Left cardiac atrium (tissue), 4 donors: ENCODE data around the gene MCHR2. TPM values are rescaled to one million over a fixed set of nuclear protein-coding genes. Genes with fewer than 3 reads are reported as not detected.
"Not testable (repeated sequence)": the region's sequence is repeated elsewhere in the genome, so short reads cannot be mapped to it uniquely, and the experiment has no call there.

ENCODE experiments used
- ATAC-seq, 2 donors: fragments of 200-7000 bp; cut with Tn5 transposase; one replicate each; pipeline ENCODE4 v1.9.1; 2020; ENCODE audit warnings: mild to moderate bottlenecking in 2 of 2, moderate library complexity in 2 of 2
- DNase-seq: peaks from one replicate; pipeline ENCODE4 v3.0.0-alpha.2; 2020
- intact Hi-C, 2 donors: fragments of 100-400 bp; cut with DNase I; formaldehyde crosslinking; loops; one replicate each; pipeline versions ENCODE4 v1.14.1 to v1.15.1; 2022 to 2023
- long read RNA-seq: library from polyadenylated mRNA; unstranded; transcript quantifications from one replicate; pipeline ENCODE4 v2.0.0, GENCODE V29; 2021
- total RNA-seq, 2 donors: library from RNA; stranded (reverse); fragmentation: NEBNext Ultra II Directional; extraction: Animal tissue kit (Norgen Biotek cat#: 25700); gene quantifications; one replicate each; pipeline ENCODE4 v1.2.1, GENCODE V29; 2021
- donor health status: DM: no; HTN: yes; CAD: no.
- donor health status: DM: no; HTN: yes; CAD: no; lungs with severe emphysema.
- donor health status: DM: yes; HTN: yes; CAD: no.
- donor health status: Dilated cardiomyopathy.

Gene MCHR2, protein sequence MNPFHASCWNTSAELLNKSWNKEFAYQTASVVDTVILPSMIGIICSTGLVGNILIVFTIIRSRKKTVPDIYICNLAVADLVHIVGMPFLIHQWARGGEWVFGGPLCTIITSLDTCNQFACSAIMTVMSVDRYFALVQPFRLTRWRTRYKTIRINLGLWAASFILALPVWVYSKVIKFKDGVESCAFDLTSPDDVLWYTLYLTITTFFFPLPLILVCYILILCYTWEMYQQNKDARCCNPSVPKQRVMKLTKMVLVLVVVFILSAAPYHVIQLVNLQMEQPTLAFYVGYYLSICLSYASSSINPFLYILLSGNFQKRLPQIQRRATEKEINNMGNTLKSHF
- total RNA-seq, result not detected
- long read RNA-seq, result 0 reads

GRCh38 chr6:99993533-99994251, at the start of gene MCHR2:
TSS of gene MCHR2 (minus strand) at chr6:99994223. CDS start at chr6:99956147, 38,076 bp downstream.
- DNase-seq (no peak), ATAC-seq (peak in 1 of 2 donors; percentile 81)
- intact Hi-C loops, result no loop called here

- DNase-seq, ATAC-seq, intact Hi-C loops: not testable (repeated sequence)
Observed at GRCh38 chr6:100038546-100038945, 44.5 kb upstream of the MCHR2 start.

DNA sequence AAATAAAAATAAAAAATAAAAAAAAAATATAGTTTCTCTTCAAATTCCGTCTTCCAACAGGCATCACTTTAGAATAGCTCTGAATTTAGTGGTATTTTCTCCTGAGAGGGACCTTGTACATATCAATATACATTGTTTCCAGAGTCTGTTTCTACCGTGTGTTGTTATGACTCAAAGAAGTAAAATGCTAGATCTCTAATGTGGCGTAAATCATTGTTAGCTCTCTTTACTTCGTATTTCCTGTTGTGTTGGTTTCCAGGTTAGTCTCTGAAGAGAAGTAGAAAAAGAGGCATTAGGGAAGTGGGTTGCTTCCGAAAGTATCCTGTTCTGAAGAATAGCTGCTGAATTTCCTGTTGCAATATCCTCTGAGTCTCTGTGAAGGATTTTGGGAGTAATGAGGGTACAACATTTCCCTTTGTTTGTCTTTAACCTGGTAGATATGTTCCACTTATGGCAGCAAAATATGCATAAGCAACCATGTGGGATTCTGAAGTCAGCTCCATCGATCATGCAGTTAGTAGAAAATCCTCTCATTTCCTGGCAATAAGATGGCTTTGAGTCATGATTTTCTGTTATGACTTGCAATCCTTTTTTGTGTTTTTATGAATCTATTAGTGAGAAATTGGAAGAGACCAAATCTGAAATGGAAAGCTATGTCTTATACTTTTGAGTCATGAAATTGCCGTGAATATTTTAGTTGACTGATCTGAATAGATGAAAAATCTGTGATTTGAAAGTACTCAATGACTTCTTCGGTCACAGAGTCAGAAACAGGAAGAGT, 42.0 kb upstream of the MCHR2 start:
- intact Hi-C loops, result no loop called here
- no peak for DNase-seq
- ATAC-seq, result no peak

- intact Hi-C loops, result no loop called here
- DNase-seq (no peak), ATAC-seq (no peak)
Observed at GRCh38 chr6:100023798-100024197, 29.8 kb upstream of the MCHR2 start.

GRCh38 chr6:100022847-100023246, 28.8 kb upstream of the MCHR2 start:
- intact Hi-C loops, result no loop called here
- ATAC-seq, result no peak

GRCh38 chr6:100008857-100009256, 14.8 kb upstream of the MCHR2 start:
- ATAC-seq, result no peak
- intact Hi-C loops, result loop anchor here in 1 of 2 donors (10.0 kb wide), 1 partner anchor 476 kb away; no protein-coding TSS in a partner anchor
- no peak for DNase-seq

More at GRCh38 chr6:100022847-100023246, 28.8 kb upstream of the MCHR2 start:
- no peak for DNase-seq

GRCh38 chr6:100001915-100002388, 7.9 kb upstream of the MCHR2 start:
- ATAC-seq, result peak; percentile 53 to 75
- intact Hi-C loops, result loop anchor here in 1 of 2 donors (10.0 kb wide), 1 partner anchor 483 kb away; no protein-coding TSS in a partner anchor
- peak; percentile 29 for DNase-seq

- intact Hi-C loops, result no loop called here
- ATAC-seq (no peak), DNase-seq (no peak)
Observed at GRCh38 chr6:99997141-99997540, 3.1 kb upstream of the MCHR2 start.

DNA sequence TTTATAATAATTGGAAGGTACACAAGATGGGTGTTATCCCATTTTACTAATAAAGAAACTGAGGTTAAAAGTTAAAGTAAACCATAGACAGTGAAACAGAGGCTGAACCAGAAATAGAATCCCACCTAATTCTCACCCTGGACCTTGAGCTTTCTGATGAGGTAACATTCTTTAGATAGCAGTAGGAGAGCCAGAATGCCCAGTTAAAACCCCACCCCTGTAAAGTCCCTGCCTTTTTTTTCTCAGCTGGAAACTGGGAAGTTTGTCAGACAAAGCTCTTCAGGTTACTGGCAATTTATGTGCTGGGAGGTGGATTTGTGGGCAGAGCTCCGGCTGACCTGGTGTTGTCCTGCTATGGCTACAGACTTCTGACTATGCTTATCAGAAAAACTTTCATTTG, 1.9 kb upstream of the MCHR2 start:
- DNase-seq (no peak), ATAC-seq (no peak)
- intact Hi-C loops, result no loop called here

- ATAC-seq, result no peak
- intact Hi-C loops, result no loop called here
- DNase-seq, result no peak
Observed at GRCh38 chr6:99993146-99993532, 884 bp downstream of the MCHR2 start.

DNA sequence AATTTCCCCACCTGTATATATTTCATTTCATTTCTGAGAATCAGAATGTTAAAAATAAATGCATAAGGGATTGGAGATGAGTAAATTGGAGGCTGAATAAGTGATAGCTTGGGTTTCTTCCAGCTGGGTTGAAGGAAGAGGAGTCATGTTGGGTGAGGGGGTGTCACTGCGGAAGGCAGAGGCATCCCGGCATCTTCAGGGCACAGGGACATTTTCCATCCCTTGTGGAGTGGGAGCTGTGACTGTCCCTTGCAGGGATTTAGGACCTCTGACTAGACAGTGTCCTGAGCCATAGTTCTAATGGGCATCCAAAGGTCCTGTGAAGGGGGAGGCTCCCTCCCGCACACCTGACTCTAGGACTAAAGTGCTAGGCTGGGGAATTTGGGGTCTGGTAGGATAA, 2.1 kb downstream of the MCHR2 start:
- DNase-seq, result no peak
- intact Hi-C loops, result no loop called here
- ATAC-seq, result no peak

DNA sequence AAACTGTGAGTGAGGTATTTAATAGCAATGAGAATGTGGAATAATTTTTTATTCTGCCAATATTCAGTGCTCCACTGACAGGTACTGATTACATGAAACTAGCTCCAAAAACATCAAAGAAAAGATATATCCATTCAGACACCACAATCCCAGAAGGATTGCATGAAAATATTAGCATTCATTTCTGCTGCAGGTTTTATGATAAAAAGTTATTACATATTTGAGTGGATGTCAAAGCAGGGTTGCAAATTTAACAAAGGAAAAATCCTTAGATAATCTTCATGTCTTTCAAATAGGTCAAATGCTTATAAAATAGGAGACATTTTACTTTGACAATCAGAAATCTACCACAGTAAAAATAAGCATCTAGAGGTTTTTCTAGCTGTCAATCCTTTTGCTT, 13.3 kb downstream of the MCHR2 start:
- ATAC-seq (no peak), DNase-seq (no peak)
- intact Hi-C loops, result no loop called here

GRCh38 chr6:99979953-99980352, 14.1 kb downstream of the MCHR2 start:
- DNase-seq (no peak), ATAC-seq (no peak)
- intact Hi-C loops, result no loop called here

DNA sequence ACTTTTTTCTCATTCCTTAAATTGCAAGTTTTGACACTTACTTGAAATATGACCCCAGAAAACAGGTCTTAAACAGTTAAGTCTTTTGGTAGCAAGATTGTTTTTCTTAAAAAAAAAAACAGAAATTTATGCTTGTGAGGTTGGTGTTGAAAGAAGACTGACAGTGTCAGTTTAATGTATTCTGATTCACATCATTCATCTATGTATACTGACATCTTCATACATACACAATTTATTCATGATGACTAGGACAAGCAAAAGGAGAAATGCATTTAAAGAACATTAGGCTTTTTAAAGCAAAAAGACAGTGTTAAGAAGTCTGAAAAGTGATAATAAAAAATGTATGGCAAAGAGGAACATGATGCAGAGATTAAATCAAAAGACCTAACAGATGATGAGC, 27.0 kb downstream of the MCHR2 start:
- no peak for DNase-seq
- intact Hi-C loops, result no loop called here
- ATAC-seq, result no peak

GRCh38 chr6:99960027-99960426, 34.0 kb downstream of the MCHR2 start:
- no peak for ATAC-seq
- intact Hi-C loops, result no loop called here
- no peak for DNase-seq

GRCh38 chr6:99951016-99951805, 42.8 kb downstream of the MCHR2 start:
- intact Hi-C loops, result no loop called here
- no peak for DNase-seq
- ATAC-seq, result peak in 1 of 2 donors; percentile 41

GRCh38 chr6:99946005-99946404, 48.0 kb downstream of the MCHR2 start:
- intact Hi-C loops, result no loop called here
- DNase-seq (no peak), ATAC-seq (no peak)

GRCh38 chr6:99943846-99944245, 50.2 kb downstream of the MCHR2 start:
- ATAC-seq (no peak), DNase-seq (no peak)
- intact Hi-C loops, result no loop called here

- no peak for ATAC-seq
- DNase-seq, result no peak
- intact Hi-C loops, result no loop called here
Observed at GRCh38 chr6:99940582-99940981, 53.4 kb downstream of the MCHR2 start.
